ENCODE data around the gene BCKDK. TPM values are rescaled to one million over a fixed set of nuclear protein-coding genes. Genes with fewer than 3 reads are reported as not detected.

The BCKDK gene
- total RNA-seq, 3 donors from 2014 or later (not counting 1 experiment from before 2014, with no cell fraction given) = 9.9 to 16.3 (median 12.1) TPM

- Histone ChIP-seq H3K4me3 (ENCODE audit: low read length) (no peak overlapping the region), H3K27ac (ENCODE audit: low read length) (no peak overlapping the region), H3K4me1 (ENCODE audit: control insufficient read depth, insufficient read depth, low read length) (peaks cover 29% of the 10 kb centered on the region), H3K27me3 (ENCODE audit: control insufficient read depth, insufficient read depth, low read length) (no peaks in the 10 kb centered on the region), H3K9me3 (ENCODE audit: control insufficient read depth, insufficient read depth, low read length) (no peaks in the 10 kb centered on the region), H3K36me3 (ENCODE audit: control insufficient read depth, insufficient read depth, low read length) (peaks cover 22% of the 10 kb centered on the region)
- WGBS (ENCODE audit: insufficient coverage) = 96% methylated on average over 8 of the region's 8 CpGs
- Mint-ChIP-seq H3K4me3 (no peak overlapping the region), H3K27ac (no peak overlapping the region), H3K36me3 (no peaks in the 10 kb centered on the region), H3K9me3 (no peaks in the 10 kb centered on the region), H3K27me3 (ENCODE audit: low read depth in 2 of 2) (no peaks in the 10 kb centered on the region), H3K4me1 (peaks cover 18 to 22% of the 10 kb centered on the region in 2 donors)
- ATAC-seq (no peak), DNase-seq (no peak)
- TF ChIP-seq CTCF (IDR thresholded peaks at IDR 0.05) = no peak
- intact Hi-C loops (cut with micrococcal nuclease) = loop anchor here (10.0 kb wide), 1 partner anchor 70 kb away; the partner anchor contains the start of gene FUS
Observed at GRCh38 chr16:31114468-31114867, 6.3 kb downstream of the BCKDK start.

DNA sequence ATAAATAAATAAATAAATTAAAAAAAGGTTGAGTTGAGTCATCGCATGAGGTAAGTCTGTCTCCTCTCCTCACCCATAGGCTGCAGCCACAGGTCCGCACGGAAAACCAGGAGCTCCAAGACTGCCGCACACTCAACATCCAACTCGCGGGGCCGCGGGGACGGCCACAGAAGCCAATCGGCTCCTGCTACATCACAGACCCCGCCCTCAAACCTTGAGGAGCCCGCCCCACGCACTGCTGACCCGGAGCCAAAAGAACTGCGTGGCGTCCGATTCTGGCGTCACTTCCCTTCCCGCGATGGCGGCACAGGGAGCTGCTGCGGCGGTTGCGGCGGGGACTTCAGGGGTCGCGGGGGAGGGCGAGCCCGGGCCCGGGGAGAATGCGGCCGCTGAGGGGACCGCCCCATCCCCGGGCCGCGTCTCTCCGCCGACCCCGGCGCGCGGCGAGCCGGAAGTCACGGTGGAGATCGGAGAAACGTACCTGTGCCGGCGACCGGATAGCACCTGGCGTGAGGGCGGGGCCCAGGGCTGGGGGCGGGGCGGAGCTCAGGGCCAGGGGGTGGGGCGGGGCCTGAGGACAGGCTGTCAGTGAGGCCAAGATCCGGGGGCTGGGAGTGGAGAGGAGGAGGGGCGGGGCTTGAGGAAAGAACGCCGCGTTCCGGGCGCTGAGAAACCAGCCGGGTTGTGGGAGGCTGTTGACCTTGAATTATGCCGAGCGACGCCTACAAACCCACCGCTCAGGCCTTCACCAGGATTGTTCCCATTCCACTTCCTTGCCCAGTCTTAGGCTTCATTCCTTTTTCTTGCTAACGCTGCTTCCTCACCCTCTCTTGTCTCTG is 9.4 kb downstream of the BCKDK start, which contains the start of gene KAT8:
Gene KAT8 (plus strand): TSS at position 281 of the 839 bp plus-strand sequence. CDS start 18 bp downstream, at position 299.
- Mint-ChIP-seq H3K36me3 (peaks cover 11% of the 10 kb centered on the region), H3K27ac (peak within 1 kb of the TSS; percentile 81 to 91), H3K9me3 (no peaks in the 10 kb centered on the region), H3K4me3 (peak within 1 kb of the TSS; percentile 85), H3K4me1 (peaks cover 12 to 17% of the 10 kb centered on the region in 2 donors), H3K27me3 (ENCODE audit: low read depth in 2 of 2) (no peaks in the 10 kb centered on the region)
- peaks cover 27% of the 10 kb centered on the region for H3K4me1 ChIP-seq (ENCODE audit: control insufficient read depth, insufficient read depth, low read length)
- peaks cover 27% of the 10 kb centered on the region for H3K36me3 ChIP-seq (ENCODE audit: control insufficient read depth, insufficient read depth, low read length)
- ATAC-seq = peak; percentile 92 to 97 (median 92)
- no peaks in the 10 kb centered on the region for H3K27me3 ChIP-seq (ENCODE audit: control insufficient read depth, insufficient read depth, low read length)
- peak within 1 kb of the TSS; percentile 39 for H3K4me3 ChIP-seq (ENCODE audit: low read length)
- intact Hi-C loops (cut with micrococcal nuclease) = loop anchor here (1.0 to 10.0 kb wide), 2 partner anchors 43 to 67 kb away; partner anchors contain the start of genes FUS, ZNF646 and ZNF668
- TF ChIP-seq CTCF (IDR thresholded peaks at IDR 0.05) = no peak
- DNase-seq = peak; percentile 93 to 98
- WGBS (ENCODE audit: insufficient coverage) = under 1% methylated on average over 65 of the region's 68 CpGs
- peak within 1 kb of the TSS; percentile 74 for H3K27ac ChIP-seq (ENCODE audit: low read length)
- no peaks in the 10 kb centered on the region for H3K9me3 ChIP-seq (ENCODE audit: control insufficient read depth, insufficient read depth, low read length)

GRCh38 chr16:31118223-31119155 is 10.3 kb downstream of the BCKDK start:
- no peak for TF ChIP-seq CTCF (IDR thresholded peaks at IDR 0.05)
- peaks cover 28% of the 10 kb centered on the region for H3K36me3 ChIP-seq (ENCODE audit: control insufficient read depth, insufficient read depth, low read length)
- peak overlapping the region; percentile 85 for H3K4me3 Mint-ChIP-seq
- DNase-seq = no peak
- no peak for ATAC-seq
- no peaks in the 10 kb centered on the region for H3K27me3 ChIP-seq (ENCODE audit: control insufficient read depth, insufficient read depth, low read length)
- peak overlapping the region; percentile 39 for H3K4me3 ChIP-seq (ENCODE audit: low read length)
- intact Hi-C loops (cut with micrococcal nuclease) = loop anchor here (10.0 kb wide), 1 partner anchor 66 kb away; the partner anchor contains the start of gene FUS
- 66% methylated on average over 9 of the region's 9 CpGs for WGBS (ENCODE audit: insufficient coverage)
- no peaks in the 10 kb centered on the region for H3K9me3 ChIP-seq (ENCODE audit: control insufficient read depth, insufficient read depth, low read length)
- peaks cover 22% of the 10 kb centered on the region for H3K4me1 ChIP-seq (ENCODE audit: control insufficient read depth, insufficient read depth, low read length)
- H3K4me1 Mint-ChIP-seq = peaks cover 12 to 16% of the 10 kb centered on the region in 2 donors
- H3K27me3 Mint-ChIP-seq (ENCODE audit: low read depth in 2 of 2) = no peaks in the 10 kb centered on the region
- H3K9me3 Mint-ChIP-seq = no peaks in the 10 kb centered on the region
- H3K27ac Mint-ChIP-seq = peak overlapping the region; percentile 81 to 91
- peaks cover 11% of the 10 kb centered on the region for H3K36me3 Mint-ChIP-seq
- H3K27ac ChIP-seq (ENCODE audit: low read length) = peak overlapping the region; percentile 74

All from natural killer cell (primary cell).